22Rv1 (cell line): ENCODE data around the gene ZDHHC11.
"Not testable (repeated sequence)": the region's sequence is repeated elsewhere in the genome, so short reads cannot be mapped to it uniquely, and the experiment has no call there.

Experiments used
- ZFX ChIP-seq: fragments of 450-650 bp; IDR thresholded peaks from 2 replicates; pipeline ENCODE4 v1.6.1; 2017; ENCODE audit warnings: antibody characterized with exemption, borderline replicate concordance
- TF ChIP-seq, protein P1 (sequence below): fragments of 450-650 bp; IDR thresholded peaks from 2 replicates; pipeline ENCODE4 v1.5.1; 2017; ENCODE audit warnings: mild to moderate bottlenecking

DNA sequence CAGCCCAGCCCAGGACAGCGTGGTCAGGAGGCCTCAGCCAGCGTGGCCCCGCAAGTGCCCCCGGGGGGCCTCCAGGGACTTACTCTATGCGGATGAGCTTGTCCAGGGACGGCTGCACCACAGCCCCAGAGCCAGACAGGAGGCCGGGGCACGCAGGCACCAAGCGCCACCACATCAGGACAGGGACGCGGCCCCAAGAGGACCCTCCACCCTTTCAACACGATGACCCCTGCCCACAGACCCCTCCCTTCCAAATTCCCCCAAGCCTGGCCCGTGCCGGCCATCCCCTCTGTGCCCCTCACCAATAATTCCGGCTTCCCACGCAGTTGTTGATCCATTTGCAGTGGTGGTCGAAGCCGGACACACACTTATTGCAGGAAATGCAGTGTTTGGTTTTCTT lies 3.6 kb downstream of the ZDHHC11 start:
- TF ChIP-seq, protein P1, sequence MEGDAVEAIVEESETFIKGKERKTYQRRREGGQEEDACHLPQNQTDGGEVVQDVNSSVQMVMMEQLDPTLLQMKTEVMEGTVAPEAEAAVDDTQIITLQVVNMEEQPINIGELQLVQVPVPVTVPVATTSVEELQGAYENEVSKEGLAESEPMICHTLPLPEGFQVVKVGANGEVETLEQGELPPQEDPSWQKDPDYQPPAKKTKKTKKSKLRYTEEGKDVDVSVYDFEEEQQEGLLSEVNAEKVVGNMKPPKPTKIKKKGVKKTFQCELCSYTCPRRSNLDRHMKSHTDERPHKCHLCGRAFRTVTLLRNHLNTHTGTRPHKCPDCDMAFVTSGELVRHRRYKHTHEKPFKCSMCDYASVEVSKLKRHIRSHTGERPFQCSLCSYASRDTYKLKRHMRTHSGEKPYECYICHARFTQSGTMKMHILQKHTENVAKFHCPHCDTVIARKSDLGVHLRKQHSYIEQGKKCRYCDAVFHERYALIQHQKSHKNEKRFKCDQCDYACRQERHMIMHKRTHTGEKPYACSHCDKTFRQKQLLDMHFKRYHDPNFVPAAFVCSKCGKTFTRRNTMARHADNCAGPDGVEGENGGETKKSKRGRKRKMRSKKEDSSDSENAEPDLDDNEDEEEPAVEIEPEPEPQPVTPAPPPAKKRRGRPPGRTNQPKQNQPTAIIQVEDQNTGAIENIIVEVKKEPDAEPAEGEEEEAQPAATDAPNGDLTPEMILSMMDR = not testable (repeated sequence)
- TF ChIP-seq ZFX = not testable (repeated sequence)
